HepG2 (cell line): Measurements from ENCODE around the gene KCNIP4. TPM values are rescaled to one million over a fixed set of nuclear protein-coding genes. Genes with fewer than 3 reads are reported as not detected.

Source experiments
- ATAC-seq: fragments of 200-7000 bp; cut with Tn5 transposase; 3 replicates; pipeline ENCODE4 v1.9.1; 2020; ENCODE audit warnings: mild to moderate bottlenecking, moderate library complexity
- BruUV-seq: library from RNA; stranded (reverse); fragments of 400-500 nt; replicated peaks from 2 replicates; lab custom pipeline; 2021; lab: Mats Ljungman, UMichigan
- CTCF ChIA-PET: fragments of 300-600 bp; formaldehyde crosslinking; extraction: SDS; loops from one replicate; lab custom pipeline; 2021; ENCODE audit warnings: low total read pairs, inconsistent platforms, low intra/inter-chr PET ratio; lab: Yijun Ruan, JAX
- POLR2A ChIA-PET: fragments of 350-600 bp; sonication (Branson Sonifier 250); formaldehyde crosslinking; loops from one replicate; lab custom pipeline; 2020; ENCODE audit warnings: antibody characterized with exemption, inconsistent platforms; lab: Yijun Ruan, JAX
- DNase-seq: peaks from one replicate; pipeline ENCODE4 v3.0.0-alpha.2; 2015; ENCODE audit warnings: low spot score
- FAIRE-seq: peaks from 3 replicates; lab custom pipeline; 2011; peaks lifted over from hg19 to GRCh38; lab: Jason Lieb, UNC
- H2AFZ ChIP-seq: one replicate; pipeline ENCODE4 v1.6.1; 2011; ENCODE audit warnings: low read length, inconsistent platforms
- H3K27ac ChIP-seq: fragments of 300-600 bp; 3 replicates; pipeline ENCODE4 v1.8.0; 2011; ENCODE audit warnings: mixed run types, mild to moderate bottlenecking, mixed read lengths, low read length, inconsistent platforms; ENCODE audit not compliant: insufficient read depth; ENCODE audit errors: extremely low read length
- H3K27me3 ChIP-seq, 2 experiments: fragments of 200-600 bp in 1 of 2; 2 replicates in 1 of 2; 3 replicates in 1 of 2; pipeline versions ENCODE4 v1.6.0 to v1.8.0; 2011; ENCODE audit warnings: low read length in 2 of 2, mild to moderate bottlenecking in 2 of 2, moderate library complexity in 2 of 2, inconsistent platforms in 1 of 2; ENCODE audit not compliant: insufficient read depth in 2 of 2, control insufficient read depth in 1 of 2
- H3K36me3 ChIP-seq, 2 experiments: fragments of 200-600 bp in 1 of 2; replicated peaks in 1 of 2; 2 replicates in 1 of 2; 3 replicates in 1 of 2; pipeline versions ENCODE4 v1.5.1 to v1.8.0; 2011; ENCODE audit warnings: low read length in 2 of 2, inconsistent platforms in 1 of 2; ENCODE audit not compliant: insufficient read depth in 2 of 2, control insufficient read depth in 1 of 2
- H3K4me1 ChIP-seq: 2 replicates; pipeline ENCODE4 v1.5.1; 2012; ENCODE audit warnings: low read length, inconsistent platforms; ENCODE audit not compliant: insufficient read depth
- H3K4me2 ChIP-seq: 2 replicates; pipeline ENCODE4 v1.6.0; 2011; ENCODE audit warnings: low read depth, low read length, inconsistent platforms
- H3K4me3 ChIP-seq, 3 experiments: fragments of 200-600 bp in 1 of 3; sonication (generic), shearing (Covaris generic) in 1 of 3; replicated peaks in 1 of 3; 2 replicates each; pipeline ENCODE4 v1.5.1; 2011 to 2016; ENCODE audit warnings: low read length in 3 of 3, inconsistent platforms in 2 of 3, low read depth in 2 of 3, mild to moderate bottlenecking in 2 of 3, control low read depth in 1 of 3, mixed read lengths in 1 of 3; ENCODE audit not compliant: insufficient read depth in 1 of 3
- H3K79me2 ChIP-seq: one replicate; pipeline ENCODE4 v1.6.1; 2011; ENCODE audit warnings: low read length, inconsistent platforms; ENCODE audit not compliant: insufficient read depth
- H3K9ac ChIP-seq: 2 replicates; pipeline ENCODE4 v1.6.0; 2011; ENCODE audit warnings: mild to moderate bottlenecking, low read depth, low read length, inconsistent platforms; ENCODE audit not compliant: insufficient read depth
- H3K9me3 ChIP-seq: 2 replicates; pipeline ENCODE4 v1.5.1; 2012; ENCODE audit warnings: mild to moderate bottlenecking, low read length
- H4K20me1 ChIP-seq: 2 replicates; pipeline ENCODE4 v1.6.0; 2011; ENCODE audit warnings: inconsistent platforms, mild to moderate bottlenecking, low read length, moderate library complexity; ENCODE audit not compliant: insufficient read depth
- AKAP8 ChIP-seq: sonication (generic); formaldehyde crosslinking; IDR thresholded peaks from 2 replicates; pipeline ENCODE4 v1.5.1; 2020; ENCODE audit warnings: mild to moderate bottlenecking, missing genetic modification reagents
- CREBL2 ChIP-seq: sonication (generic); formaldehyde crosslinking; IDR thresholded peaks from 2 replicates; pipeline ENCODE4 v1.8.1; 2023; ENCODE audit warnings: missing genetic modification reagents, mild to moderate bottlenecking, borderline replicate concordance
- MLX ChIP-seq: IDR thresholded peaks from 2 replicates; pipeline ENCODE4 v1.6.1; 2016
- MZF1 ChIP-seq: sonication (generic); formaldehyde crosslinking; IDR thresholded peaks from 2 replicates; pipeline ENCODE4 v1.8.1; 2023; ENCODE audit warnings: mild to moderate bottlenecking, missing genetic modification reagents, borderline replicate concordance
- NFYC ChIP-seq: IDR thresholded peaks from 2 replicates; pipeline ENCODE4 v1.6.1; 2016; ENCODE audit warnings: missing genetic modification reagents, missing compliant biosample characterization
- REPIN1 ChIP-seq: sonication (generic); formaldehyde crosslinking; IDR thresholded peaks from 2 replicates; pipeline ENCODE4 v1.8.0; 2022; ENCODE audit warnings: missing genetic modification reagents, low read depth, mild to moderate bottlenecking, borderline replicate concordance
- THRA ChIP-seq: sonication (generic); formaldehyde crosslinking; IDR thresholded peaks from 2 replicates; pipeline ENCODE4 v1.4.0; 2020; ENCODE audit warnings: missing genetic modification reagents, borderline replicate concordance
- ZBTB1 ChIP-seq: sonication (generic); formaldehyde crosslinking; IDR thresholded peaks from 2 replicates; pipeline ENCODE4 v1.4.0; 2020; ENCODE audit warnings: missing genetic modification reagents, borderline replicate concordance
- ZNF317 ChIP-seq: sonication (generic); formaldehyde crosslinking; IDR thresholded peaks from 2 replicates; pipeline ENCODE4 v1.5.0; 2020; ENCODE audit warnings: mild to moderate bottlenecking, missing genetic modification reagents
- ZNF331 ChIP-seq: sonication (generic); formaldehyde crosslinking; IDR thresholded peaks from 2 replicates; pipeline ENCODE4 v1.4.0; 2020; ENCODE audit warnings: missing genetic modification reagents
- ZNF574 ChIP-seq: sonication (generic); formaldehyde crosslinking; IDR thresholded peaks from 2 replicates; pipeline ENCODE4 v1.4.0; 2020; ENCODE audit warnings: missing genetic modification reagents
- ZNF883 ChIP-seq: sonication (generic); formaldehyde crosslinking; IDR thresholded peaks from 2 replicates; pipeline ENCODE4 v1.5.1; 2020; ENCODE audit warnings: mild to moderate bottlenecking, missing genetic modification reagents; ENCODE audit errors: not compliant biosample characterization
- ZSCAN9 ChIP-seq: IDR thresholded peaks from 2 replicates; pipeline ENCODE4 v1.6.1; 2016; ENCODE audit warnings: borderline replicate concordance
- WGBS: methylation state at CpG from one replicate; pipeline ENCODE4 v1.1.6; 2017; ENCODE audit warnings: low lambda C conversion rate; 5-methylcytosine and 5-hydroxymethylcytosine counted together
- in situ Hi-C: cut with HindIII; loops from 2 replicates; pipeline ENCODE4 v1.10.0; 2017; ENCODE audit warnings: low pct_unique_long_range_greater_than_20kb; ENCODE audit not compliant: extremely low pct_ligation_motif_present
- intact Hi-C: fragments of 100-400 bp; cut with micrococcal nuclease; formaldehyde crosslinking; loops from one replicate; pipeline ENCODE4 v1.10.0; 2022; ENCODE audit not compliant: unreplicated experiment
- polyA plus RNA-seq, 8 experiments: library from polyadenylated mRNA; depleted of rRNA in 3 of 8; stranded (reverse) in 7 of 8; unstranded in 1 of 8; fragments of >200 nt; fragmentation: Illumina TruSeq in 4 of 8; extraction: Trizol in 4 of 8; gene quantifications; 2 replicates each; pipeline versions ENCODE4 v1.2.1 to v1.2.3, GENCODE V29; 2011 to 2016; ENCODE audit warnings: low read depth in 4 of 8, missing spikeins in 1 of 8, mixed read lengths in 1 of 8; ENCODE audit not compliant: insufficient read depth in 1 of 8
- total RNA-seq, 5 experiments: library from RNA; depleted of rRNA; stranded (reverse); fragments of >200 nt; fragmentation: Illumina TruSeq; extraction: Trizol; gene quantifications; 2 replicates each; pipeline ENCODE4 v1.2.3, GENCODE V29; 2016; ENCODE audit warnings: low read depth in 1 of 5

KCNIP4 gene
- total and polyA plus RNA-seq, 2 of the 13 experiments (the other 11 are each of a cell fraction or from before 2014, with no cell fraction given) = 0.09 TPM; not detected in 1

- 0% methylated on average over 2 of the region's 2 CpGs for WGBS
- POLR2A ChIA-PET = no interaction called here
- no peaks in the 10 kb centered on the region for H3K36me3 ChIP-seq
Measured at GRCh38 chr4:20895988-20896387, 1052.6 kb downstream of the KCNIP4 start.

GRCh38 chr4:20895208-20895607, 1053.4 kb downstream of the KCNIP4 start:
- H3K4me3 ChIP-seq = no peak overlapping the region
- H3K27ac ChIP-seq = no peak overlapping the region
- 0 out of 2 replicates have a peak, but pooled peaks cover 4% of the 10 kb centered on the region for H3K9me3 ChIP-seq
- intact Hi-C loops = no loop called here
- CTCF ChIA-PET = no interaction called here
- H4K20me1 ChIP-seq = no peaks in the 10 kb centered on the region
- no peak overlapping the region for H3K4me2 ChIP-seq
- POLR2A ChIA-PET = no interaction called here
- H2AFZ ChIP-seq = no peak overlapping the region
- ATAC-seq (no peak), DNase-seq (no peak), FAIRE-seq (no peak)
- no TSS peak for BruUV-seq
- H3K4me1 ChIP-seq = no peaks in the 10 kb centered on the region
- no peaks in the 10 kb centered on the region for H3K79me2 ChIP-seq
- H3K9ac ChIP-seq = no peak overlapping the region
- in situ Hi-C loops = no loop called here
- H3K36me3 ChIP-seq = no peaks in the 10 kb centered on the region
- no peaks in the 10 kb centered on the region for H3K27me3 ChIP-seq
- no peak for TF ChIP-seq ZNF574 (CRISPR knock-in tag)
- no peak for TF ChIP-seq MZF1
- TF ChIP-seq CREBL2 (CRISPR knock-in tag) = no peak
- TF ChIP-seq ZBTB1 (CRISPR knock-in tag) = no peak
- TF ChIP-seq ZNF331 (CRISPR knock-in tag) = no peak
- TF ChIP-seq AKAP8 (CRISPR knock-in tag) = no peak
- TF ChIP-seq REPIN1 (CRISPR knock-in tag) = no peak
- TF ChIP-seq ZNF883 (CRISPR knock-in tag) = no peak

More at GRCh38 chr4:20895988-20896387, 1052.6 kb downstream of the KCNIP4 start:
- FAIRE-seq (no peak), DNase-seq (no peak), ATAC-seq (no peak)
- Histone ChIP-seq H3K9me3 (0 out of 2 replicates have a peak, but pooled peaks cover 4% of the 10 kb centered on the region), H3K9ac (no peak overlapping the region), H2AFZ (no peak overlapping the region), H3K27me3 (no peaks in the 10 kb centered on the region), H3K4me3 (no peak overlapping the region), H3K79me2 (no peaks in the 10 kb centered on the region), H3K4me1 (no peaks in the 10 kb centered on the region), H4K20me1 (no peaks in the 10 kb centered on the region), H3K27ac (no peak overlapping the region), H3K4me2 (no peak overlapping the region)
- no TSS peak for BruUV-seq
- in situ Hi-C loops (no loop called here), intact Hi-C loops (no loop called here)
- TF ChIP-seq ZSCAN9 (no peak), ZNF317 (CRISPR knock-in tag) (no peak), MLX (CRISPR knock-in tag) (no peak), THRA (CRISPR knock-in tag) (no peak), NFYC (CRISPR knock-in tag) (no peak)
- CTCF ChIA-PET = no interaction called here
